Activated T-cell treated with anti-CD3 and anti-CD28 coated beads, Interleukin-2, amount 50 U/mL, for 24 hours (primary cell): ENCODE results near the gene ASCL5.

ENCODE experiments used
- DNase-seq: peaks from one replicate; pipeline ENCODE4 v3.0.0-alpha.2; 2020
- H3K27ac Mint-ChIP-seq: 2 replicates; pipeline ENCODE4 v1.8.0; 2020; ENCODE audit warnings: mild to moderate bottlenecking, mixed read lengths
- H3K27me3 Mint-ChIP-seq: 2 replicates; pipeline ENCODE4 v1.8.0; 2020; ENCODE audit warnings: mixed read lengths
- H3K36me3 Mint-ChIP-seq: 2 replicates; pipeline ENCODE4 v1.8.0; 2020; ENCODE audit warnings: low read depth, mixed read lengths
- H3K4me1 Mint-ChIP-seq: 2 replicates; pipeline ENCODE4 v1.8.0; 2020; ENCODE audit warnings: low read depth, mixed read lengths
- H3K4me3 Mint-ChIP-seq: 2 replicates; pipeline ENCODE4 v1.8.0; 2020; ENCODE audit warnings: mild to moderate bottlenecking, moderate library complexity, mixed read lengths
- H3K9me3 Mint-ChIP-seq: 2 replicates; pipeline ENCODE4 v1.8.0; 2020; ENCODE audit warnings: mixed read lengths

Gene ASCL5, protein sequence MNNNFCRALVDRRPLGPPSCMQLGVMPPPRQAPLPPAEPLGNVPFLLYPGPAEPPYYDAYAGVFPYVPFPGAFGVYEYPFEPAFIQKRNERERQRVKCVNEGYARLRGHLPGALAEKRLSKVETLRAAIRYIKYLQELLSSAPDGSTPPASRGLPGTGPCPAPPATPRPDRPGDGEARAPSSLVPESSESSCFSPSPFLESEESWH

DNA sequence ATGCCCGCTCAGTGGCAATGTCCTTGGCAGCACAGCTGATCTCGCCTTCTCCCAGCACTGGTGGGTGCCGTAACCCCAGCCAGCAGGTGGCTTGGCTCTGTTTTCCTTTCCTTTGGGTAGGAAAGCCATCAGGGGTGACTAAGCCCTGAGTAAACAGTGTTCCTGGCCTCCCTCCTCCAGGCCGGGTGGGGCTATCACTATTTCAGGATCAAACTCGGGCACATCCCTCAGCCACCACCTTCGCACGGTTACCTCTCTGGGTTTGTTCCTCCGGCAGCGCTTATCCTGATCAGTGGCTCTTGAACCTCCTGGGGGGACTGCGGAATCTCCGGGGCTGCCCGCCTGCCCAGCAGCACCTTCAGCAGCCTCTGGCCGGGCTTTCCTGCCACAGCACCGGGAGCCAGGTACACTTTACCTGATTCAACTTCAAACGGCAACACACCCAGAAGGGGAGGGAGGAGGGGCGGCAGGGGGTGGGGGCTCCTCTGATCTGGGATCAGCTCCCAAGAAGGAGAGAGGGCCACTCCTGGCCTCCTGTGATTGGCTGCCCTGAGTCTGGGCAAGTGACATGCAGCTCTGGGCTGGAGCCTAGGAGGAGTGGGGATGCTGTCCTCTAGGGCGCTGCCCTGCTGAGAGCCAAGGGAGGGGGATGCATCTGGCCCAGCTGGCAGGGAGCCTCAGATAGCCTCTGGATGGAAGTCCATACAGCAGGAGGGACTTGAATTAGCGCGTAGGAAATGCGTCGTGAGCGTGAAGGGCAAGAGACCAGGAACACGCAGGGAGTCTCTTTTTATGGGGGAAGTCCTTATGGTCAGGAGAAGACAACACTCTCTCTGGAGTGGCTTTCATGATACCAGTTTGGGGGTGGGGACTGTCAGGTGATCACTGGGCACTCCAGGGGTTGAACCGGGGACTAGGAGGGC lies at the start of gene ASCL5:
Gene ASCL5 (minus strand): TSS at position 353 of the 923 bp plus-strand sequence. CDS start 11,812 bp downstream, outside the sequence.
- DNase-seq = no peak
- H3K36me3 Mint-ChIP-seq = no peaks in the 10 kb centered on the region
- no peak within 1 kb of the TSS for H3K27ac Mint-ChIP-seq
- peaks cover 23% of the 10 kb centered on the region for H3K27me3 Mint-ChIP-seq
- H3K4me1 Mint-ChIP-seq = no peaks in the 10 kb centered on the region
- H3K4me3 Mint-ChIP-seq = no peak within 1 kb of the TSS
- H3K9me3 Mint-ChIP-seq = no peaks in the 10 kb centered on the region

DNA sequence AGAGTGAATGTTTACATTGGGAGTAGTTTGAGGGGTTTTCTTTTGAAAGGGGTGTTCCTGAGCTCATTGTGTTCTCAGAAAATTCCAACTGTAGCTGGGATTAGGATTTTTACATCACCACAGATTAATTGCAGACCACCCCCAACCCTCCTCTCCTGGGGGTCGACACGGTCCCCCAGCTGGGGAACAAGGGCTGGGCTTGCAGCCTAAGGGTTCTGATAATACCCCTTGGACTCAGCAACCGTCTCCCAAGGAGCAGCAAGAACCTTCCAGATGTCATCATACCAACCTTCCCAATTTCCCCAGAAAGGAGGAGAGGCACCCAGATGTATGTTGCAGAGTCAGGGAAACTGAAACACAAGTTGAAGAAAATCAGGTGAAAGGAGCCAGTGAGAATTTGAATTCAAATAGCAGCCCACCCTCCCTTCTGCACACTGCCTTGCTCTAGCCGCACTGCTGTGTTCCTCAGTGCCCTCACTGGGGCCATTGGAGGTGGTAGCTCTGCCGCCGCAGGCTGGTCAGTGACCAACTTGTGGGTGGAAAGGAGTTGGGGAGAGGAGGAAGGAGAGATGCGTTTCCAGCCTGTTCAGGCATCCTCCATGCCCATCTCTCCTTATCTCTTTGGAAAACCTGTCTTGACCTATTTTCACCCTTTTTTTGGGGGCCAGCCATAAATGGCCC lies 49.0 kb upstream of the ASCL5 start:
- no peak for DNase-seq
- H3K27me3 Mint-ChIP-seq = peaks cover 39% of the 10 kb centered on the region
- H3K27ac Mint-ChIP-seq = no peak overlapping the region
- no peaks in the 10 kb centered on the region for H3K36me3 Mint-ChIP-seq
- H3K4me3 Mint-ChIP-seq = no peak overlapping the region
- peaks cover 17% of the 10 kb centered on the region for H3K4me1 Mint-ChIP-seq
- H3K9me3 Mint-ChIP-seq = no peaks in the 10 kb centered on the region

DNA sequence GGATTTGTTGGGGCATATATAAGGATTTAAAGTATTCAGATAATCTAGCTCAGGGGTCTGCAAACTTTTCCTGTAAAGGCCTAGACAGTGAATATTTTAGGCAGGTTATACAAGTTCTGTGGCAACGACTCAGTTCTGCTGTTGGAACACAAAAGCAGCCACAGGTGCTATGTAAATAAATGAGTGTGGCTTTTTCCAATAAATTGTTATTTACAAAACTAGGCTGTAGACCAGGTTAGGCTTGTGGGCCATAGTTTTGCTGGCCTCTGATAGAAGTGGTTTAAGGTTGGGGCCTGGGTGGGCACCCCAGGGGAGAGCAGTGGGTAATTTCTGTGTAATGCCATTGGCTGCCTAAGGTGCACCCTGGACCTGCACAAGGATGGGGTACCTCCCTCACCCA lies 46.8 kb upstream of the ASCL5 start:
- no peak overlapping the region for H3K4me3 Mint-ChIP-seq
- no peaks in the 10 kb centered on the region for H3K9me3 Mint-ChIP-seq
- no peak for DNase-seq
- no peaks in the 10 kb centered on the region for H3K36me3 Mint-ChIP-seq
- H3K27me3 Mint-ChIP-seq = peaks cover 20% of the 10 kb centered on the region
- peaks cover 27% of the 10 kb centered on the region for H3K4me1 Mint-ChIP-seq
- no peak overlapping the region for H3K27ac Mint-ChIP-seq

DNA sequence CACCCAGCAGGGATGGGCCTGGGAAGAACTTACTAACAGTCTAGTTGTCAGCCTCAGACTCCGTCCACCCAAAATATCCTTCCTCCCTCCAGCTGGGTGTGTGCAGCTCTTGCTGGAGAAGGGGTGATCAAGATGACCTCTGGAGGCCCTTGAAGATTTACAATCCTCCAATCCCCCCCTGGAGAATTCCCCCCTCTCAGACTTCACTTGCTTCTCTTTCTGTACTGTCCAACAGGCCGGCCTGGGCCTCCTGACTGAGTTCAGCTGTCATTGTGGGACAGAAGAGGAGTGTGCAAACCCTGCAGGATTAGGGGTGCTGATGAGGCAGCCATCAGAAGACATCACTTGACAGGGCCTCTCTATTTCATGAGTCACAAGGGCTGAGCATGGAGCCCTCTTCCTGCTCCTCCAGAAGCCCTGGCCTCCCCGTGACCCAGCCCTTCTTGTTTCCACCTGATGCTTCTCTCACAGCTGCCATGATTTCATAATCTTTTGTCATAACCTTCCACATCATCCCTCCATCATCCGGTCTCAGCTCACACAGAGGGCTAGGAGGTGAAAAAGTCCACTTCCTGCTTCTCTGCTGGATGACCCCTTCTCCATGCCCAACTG lies 46.1 kb upstream of the ASCL5 start:
- no peak overlapping the region for H3K27ac Mint-ChIP-seq

DNA sequence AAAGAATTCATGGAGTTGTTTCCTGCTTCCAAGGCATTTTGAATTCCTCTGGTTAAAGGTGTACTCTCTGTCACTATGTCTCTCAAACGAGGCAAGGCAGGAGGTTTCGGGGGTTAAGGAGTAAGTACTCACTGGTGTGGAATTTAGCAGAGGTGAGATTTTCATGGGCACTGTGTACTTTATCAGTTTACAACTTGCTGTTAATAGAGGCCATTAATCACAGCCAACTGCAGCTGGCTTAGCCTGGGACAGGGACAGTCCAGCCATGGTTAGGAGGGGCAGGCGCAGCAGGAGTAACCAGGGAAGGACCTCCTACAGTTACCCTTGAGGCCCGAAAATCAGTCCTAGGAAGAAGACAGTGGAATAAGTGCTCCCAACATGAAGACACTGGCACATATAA lies 45.3 kb upstream of the ASCL5 start:
- no peak overlapping the region for H3K27ac Mint-ChIP-seq
- H3K27me3 Mint-ChIP-seq = peaks cover 12% of the 10 kb centered on the region
- no peaks in the 10 kb centered on the region for H3K36me3 Mint-ChIP-seq
- peaks cover 27% of the 10 kb centered on the region for H3K4me1 Mint-ChIP-seq
- DNase-seq = no peak
- no peaks in the 10 kb centered on the region for H3K9me3 Mint-ChIP-seq
- H3K4me3 Mint-ChIP-seq = no peak overlapping the region

More for the DNA sequence above, 46.1 kb upstream of the ASCL5 start:
- no peaks in the 10 kb centered on the region for H3K36me3 Mint-ChIP-seq
- H3K9me3 Mint-ChIP-seq = no peaks in the 10 kb centered on the region
- H3K27me3 Mint-ChIP-seq = peaks cover 15% of the 10 kb centered on the region
- H3K4me3 Mint-ChIP-seq = no peak overlapping the region
- H3K4me1 Mint-ChIP-seq = peaks cover 27% of the 10 kb centered on the region
- DNase-seq = no peak

DNA sequence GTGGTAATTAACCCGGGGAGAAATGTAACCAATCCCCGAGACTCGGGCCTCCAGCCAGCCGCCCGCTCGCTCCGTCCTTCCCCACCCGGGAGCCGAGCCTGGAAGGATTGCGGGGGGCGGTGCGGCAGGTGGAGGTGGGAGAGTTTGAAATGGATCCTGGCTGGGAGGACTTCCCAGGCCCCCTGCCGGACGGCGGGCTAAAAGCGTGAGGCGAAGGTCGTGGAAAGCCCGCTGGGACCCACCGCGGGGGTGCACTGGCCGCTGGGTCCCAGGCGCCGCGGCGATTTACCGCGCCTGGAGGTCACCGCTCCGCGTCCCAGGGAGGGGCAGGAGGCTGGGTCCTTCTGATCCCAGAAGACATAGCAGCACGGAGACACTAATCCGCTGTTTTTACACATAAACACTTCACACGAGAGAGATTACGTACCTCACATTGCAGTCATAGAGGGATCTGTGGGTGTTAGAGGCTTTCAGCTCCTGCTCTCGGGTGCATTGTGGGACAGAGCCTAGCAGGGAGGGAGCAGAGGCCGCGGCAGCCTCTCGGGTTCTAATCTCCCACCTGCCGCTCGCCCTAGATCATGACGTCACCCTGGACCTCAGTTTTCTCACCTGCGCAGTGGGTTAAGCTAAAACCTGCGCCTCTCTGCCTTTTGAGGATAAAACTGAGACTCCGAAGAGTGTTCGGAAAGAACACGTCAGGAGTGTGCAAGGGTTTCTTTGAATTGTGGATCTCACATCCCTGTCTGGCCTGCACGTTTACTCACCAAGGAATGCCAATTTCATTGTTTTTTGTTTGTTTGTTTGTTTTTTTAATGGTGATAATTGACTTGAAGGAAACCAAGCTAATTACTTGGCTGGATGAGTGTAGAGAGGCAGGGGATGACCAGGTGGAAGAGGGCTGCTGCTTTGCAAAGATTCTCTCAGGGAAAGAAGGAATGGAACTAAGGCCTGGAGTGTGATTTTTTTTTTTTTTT lies 44.4 kb upstream of the ASCL5 start:
- DNase-seq = peak; percentile 74
- Mint-ChIP-seq H3K27me3 (peaks cover 12% of the 10 kb centered on the region), H3K27ac (peak overlapping the region; percentile 93), H3K4me1 (peaks cover 27% of the 10 kb centered on the region), H3K4me3 (peak overlapping the region; percentile 79), H3K36me3 (no peaks in the 10 kb centered on the region), H3K9me3 (no peaks in the 10 kb centered on the region)

DNA sequence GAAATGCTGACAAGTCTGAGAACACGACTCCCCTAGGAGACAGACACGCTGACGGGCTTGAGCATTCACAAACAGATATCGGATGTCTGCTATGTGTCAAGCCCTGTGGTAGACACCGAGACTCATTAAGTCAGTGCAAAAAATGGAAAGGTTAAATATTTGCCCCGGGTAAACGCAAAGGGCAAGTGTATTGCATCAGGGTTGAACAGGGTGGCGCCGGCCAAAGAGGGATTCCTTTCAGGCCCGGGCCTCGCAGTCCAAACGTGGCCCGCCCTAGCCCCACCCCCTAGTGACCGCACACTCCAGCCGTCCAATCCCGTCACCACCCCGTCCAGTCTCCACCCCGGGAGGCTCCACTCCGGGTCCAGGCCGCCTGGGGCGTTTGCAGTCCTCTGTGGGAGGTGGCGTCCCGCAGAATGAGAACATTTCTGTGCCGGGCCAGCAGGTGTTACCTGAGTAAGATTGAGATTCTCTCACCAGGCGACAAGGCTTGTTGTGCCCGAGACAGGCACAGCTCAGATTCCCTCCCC lies 43.6 kb upstream of the ASCL5 start:
- Mint-ChIP-seq H3K27me3 (peaks cover 9% of the 10 kb centered on the region), H3K36me3 (no peaks in the 10 kb centered on the region), H3K9me3 (no peaks in the 10 kb centered on the region), H3K4me1 (peaks cover 27% of the 10 kb centered on the region), H3K4me3 (peak overlapping the region; percentile 79), H3K27ac (peak overlapping the region; percentile 93)
- DNase-seq = peak; percentile 81

DNA sequence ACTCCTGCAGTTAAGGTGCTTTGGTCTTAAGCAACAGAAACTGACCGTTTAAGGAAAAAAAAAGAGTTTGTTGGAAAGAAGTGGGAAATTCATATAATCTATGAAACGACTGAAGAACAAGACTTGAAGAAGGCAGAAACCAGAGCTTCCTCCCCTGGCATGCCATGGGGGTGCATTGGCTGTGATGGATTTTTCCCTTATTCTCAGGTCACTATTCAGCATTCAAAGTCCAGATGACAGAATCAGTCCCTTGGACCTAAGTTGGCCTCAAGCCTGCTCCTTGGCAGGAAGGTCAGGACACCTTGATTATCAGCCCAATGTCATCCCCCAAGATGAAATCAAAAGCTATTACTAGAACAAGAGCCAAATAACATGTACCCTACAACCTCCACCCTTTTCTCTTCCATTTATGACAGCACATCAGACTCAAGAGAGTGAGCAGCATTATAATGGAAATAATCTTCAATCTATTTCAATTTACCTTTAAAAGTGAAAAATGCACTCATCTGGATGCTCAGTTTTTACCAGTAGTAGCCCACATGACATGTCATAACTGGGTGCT lies 43.1 kb upstream of the ASCL5 start:
- H3K27me3 Mint-ChIP-seq = peaks cover 9% of the 10 kb centered on the region
- H3K27ac Mint-ChIP-seq = peak overlapping the region; percentile 93
- no peaks in the 10 kb centered on the region for H3K9me3 Mint-ChIP-seq
- H3K36me3 Mint-ChIP-seq = no peaks in the 10 kb centered on the region
- H3K4me1 Mint-ChIP-seq = peaks cover 27% of the 10 kb centered on the region
- DNase-seq = no peak
- H3K4me3 Mint-ChIP-seq = peak overlapping the region; percentile 79

DNA sequence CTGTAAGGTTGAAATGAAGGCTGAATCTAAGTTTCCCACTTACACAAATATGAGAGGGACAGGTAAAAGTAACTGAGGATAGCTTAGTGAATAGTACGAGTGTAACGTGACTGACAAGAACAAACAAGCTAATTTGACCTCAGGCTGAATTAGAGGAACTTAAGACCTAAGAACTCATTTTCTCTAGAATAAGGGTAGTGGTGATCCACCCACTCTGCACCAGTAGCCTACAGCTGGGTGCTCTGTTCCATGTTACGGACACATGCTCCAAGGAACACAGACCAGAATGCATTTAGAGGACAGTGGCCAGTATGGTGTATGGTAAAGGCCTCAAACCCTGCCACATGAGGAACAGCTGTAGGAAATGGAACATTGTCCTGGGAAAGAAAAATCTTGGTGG lies 42.2 kb upstream of the ASCL5 start:
- no peak for DNase-seq
- peaks cover 27% of the 10 kb centered on the region for H3K4me1 Mint-ChIP-seq
- no peak overlapping the region for H3K4me3 Mint-ChIP-seq
- no peak overlapping the region for H3K27ac Mint-ChIP-seq
- H3K27me3 Mint-ChIP-seq = peaks cover 9% of the 10 kb centered on the region
- no peaks in the 10 kb centered on the region for H3K9me3 Mint-ChIP-seq
- no peaks in the 10 kb centered on the region for H3K36me3 Mint-ChIP-seq

DNA sequence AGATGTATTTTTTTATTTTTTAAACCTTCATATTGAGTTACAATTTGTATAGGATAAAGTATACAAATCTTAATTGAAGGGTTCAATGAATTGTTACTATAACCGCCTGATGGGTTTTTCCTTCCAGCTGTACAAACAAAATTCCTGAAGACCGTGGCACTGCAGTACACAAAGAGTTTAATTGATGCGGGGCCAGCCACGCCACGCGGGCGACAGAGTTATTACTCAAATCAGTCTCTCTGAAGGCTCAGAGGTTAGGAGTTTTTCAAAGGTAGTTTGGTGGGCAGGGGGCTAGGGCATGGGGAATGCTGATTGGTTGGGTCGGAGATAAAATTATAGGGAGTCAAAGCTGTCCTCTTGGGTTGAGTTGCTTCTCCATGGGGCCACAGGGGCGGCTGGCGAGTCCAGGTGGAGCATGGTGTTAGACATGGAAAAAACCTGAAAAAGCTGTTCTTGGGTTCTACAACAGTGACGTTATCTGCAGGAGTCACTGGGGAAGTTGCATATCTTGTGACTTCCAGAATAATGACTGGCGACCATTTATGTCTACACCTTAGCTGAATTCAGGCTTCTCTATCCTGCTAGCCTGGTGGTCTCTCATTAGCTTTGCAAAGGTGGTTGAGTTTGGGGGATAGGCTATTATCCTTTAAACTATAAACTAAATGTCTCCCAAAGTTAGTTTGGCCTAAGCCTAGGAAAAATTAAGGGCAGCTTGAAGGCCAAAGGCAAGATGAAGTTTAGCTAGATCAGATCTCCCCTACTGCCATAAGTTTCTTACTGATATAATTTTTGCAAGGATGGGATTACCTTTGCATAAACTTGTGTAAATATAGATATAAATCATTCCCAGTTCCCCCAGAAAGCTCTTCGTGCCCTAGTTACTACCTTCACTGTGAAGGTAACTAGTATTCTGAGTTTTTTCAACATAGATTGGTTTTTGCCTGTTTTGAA lies 40.3 kb upstream of the ASCL5 start:
- peaks cover 20% of the 10 kb centered on the region for H3K4me1 Mint-ChIP-seq
- no peak overlapping the region for H3K4me3 Mint-ChIP-seq
- H3K9me3 Mint-ChIP-seq = no peaks in the 10 kb centered on the region
- no peak overlapping the region for H3K27ac Mint-ChIP-seq
- no peak for DNase-seq
- peaks cover 9% of the 10 kb centered on the region for H3K27me3 Mint-ChIP-seq
- H3K36me3 Mint-ChIP-seq = no peaks in the 10 kb centered on the region

DNA sequence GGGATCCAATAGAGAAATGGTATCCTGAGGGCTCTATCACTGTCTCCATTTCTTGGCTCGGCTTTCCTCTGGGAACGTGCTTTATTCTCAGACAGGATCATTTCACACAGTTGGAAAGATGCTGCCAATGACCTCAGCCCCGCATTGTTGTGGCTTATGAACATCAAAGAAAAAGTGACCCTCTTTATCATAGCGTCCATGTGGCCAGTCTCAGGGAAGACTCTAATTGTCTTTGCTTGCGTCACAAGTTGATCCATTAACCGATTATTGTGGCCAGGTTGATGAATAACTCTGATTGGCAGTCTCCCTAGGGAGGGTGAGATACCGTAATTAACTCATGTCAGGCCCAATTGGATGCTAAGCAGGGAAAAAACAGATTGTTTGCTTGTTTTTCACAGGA lies 37.7 kb upstream of the ASCL5 start:
- Mint-ChIP-seq H3K27ac (no peak overlapping the region), H3K27me3 (peaks cover 9% of the 10 kb centered on the region), H3K4me3 (no peak overlapping the region), H3K4me1 (peaks cover 2% of the 10 kb centered on the region), H3K9me3 (no peaks in the 10 kb centered on the region), H3K36me3 (no peaks in the 10 kb centered on the region)
- no peak for DNase-seq

DNA sequence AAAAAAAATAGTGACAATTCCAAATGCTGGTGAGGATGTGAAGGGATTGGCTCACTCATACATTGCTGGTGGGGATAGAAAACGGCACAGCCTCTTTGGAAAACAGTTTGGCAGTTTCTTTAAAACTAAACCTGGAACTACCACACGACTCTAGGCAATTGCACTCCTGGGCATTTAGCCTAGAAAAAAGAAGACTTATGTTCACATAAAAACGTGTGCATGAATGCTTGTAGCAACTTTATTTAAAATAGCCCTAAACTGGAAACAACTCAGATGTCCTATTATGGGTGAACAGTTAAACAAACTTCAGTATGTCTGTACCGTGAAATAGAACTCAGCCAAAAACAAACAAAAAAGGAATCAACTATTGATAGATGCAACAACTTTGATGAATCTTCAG lies 36.7 kb upstream of the ASCL5 start:
- no peaks in the 10 kb centered on the region for H3K4me1 Mint-ChIP-seq

More for the DNA sequence above, 36.7 kb upstream of the ASCL5 start:
- peaks cover 9% of the 10 kb centered on the region for H3K27me3 Mint-ChIP-seq
- no peaks in the 10 kb centered on the region for H3K9me3 Mint-ChIP-seq
- no peaks in the 10 kb centered on the region for H3K36me3 Mint-ChIP-seq
- no peak for DNase-seq
- no peak overlapping the region for H3K27ac Mint-ChIP-seq
- no peak overlapping the region for H3K4me3 Mint-ChIP-seq
